GM21723 (cell line): ENCODE results near the gene CPAMD8.
"Not testable (repeated sequence)": the region's sequence is repeated elsewhere in the genome, so short reads cannot be mapped to it uniquely, and the experiment has no call there.

Experiments used
- ATAC-seq: cut with Tn5 transposase; IDR thresholded peaks from one replicate; pipeline ENCODE4 v1.9.1; 2021; ENCODE audit warnings: mild to moderate bottlenecking, moderate library complexity; ENCODE audit not compliant: unreplicated experiment

Gene CPAMD8

GRCh38 chr19:16949496-16950023, 77.0 kb downstream of the CPAMD8 start:
- ATAC-seq: no peak

DNA sequence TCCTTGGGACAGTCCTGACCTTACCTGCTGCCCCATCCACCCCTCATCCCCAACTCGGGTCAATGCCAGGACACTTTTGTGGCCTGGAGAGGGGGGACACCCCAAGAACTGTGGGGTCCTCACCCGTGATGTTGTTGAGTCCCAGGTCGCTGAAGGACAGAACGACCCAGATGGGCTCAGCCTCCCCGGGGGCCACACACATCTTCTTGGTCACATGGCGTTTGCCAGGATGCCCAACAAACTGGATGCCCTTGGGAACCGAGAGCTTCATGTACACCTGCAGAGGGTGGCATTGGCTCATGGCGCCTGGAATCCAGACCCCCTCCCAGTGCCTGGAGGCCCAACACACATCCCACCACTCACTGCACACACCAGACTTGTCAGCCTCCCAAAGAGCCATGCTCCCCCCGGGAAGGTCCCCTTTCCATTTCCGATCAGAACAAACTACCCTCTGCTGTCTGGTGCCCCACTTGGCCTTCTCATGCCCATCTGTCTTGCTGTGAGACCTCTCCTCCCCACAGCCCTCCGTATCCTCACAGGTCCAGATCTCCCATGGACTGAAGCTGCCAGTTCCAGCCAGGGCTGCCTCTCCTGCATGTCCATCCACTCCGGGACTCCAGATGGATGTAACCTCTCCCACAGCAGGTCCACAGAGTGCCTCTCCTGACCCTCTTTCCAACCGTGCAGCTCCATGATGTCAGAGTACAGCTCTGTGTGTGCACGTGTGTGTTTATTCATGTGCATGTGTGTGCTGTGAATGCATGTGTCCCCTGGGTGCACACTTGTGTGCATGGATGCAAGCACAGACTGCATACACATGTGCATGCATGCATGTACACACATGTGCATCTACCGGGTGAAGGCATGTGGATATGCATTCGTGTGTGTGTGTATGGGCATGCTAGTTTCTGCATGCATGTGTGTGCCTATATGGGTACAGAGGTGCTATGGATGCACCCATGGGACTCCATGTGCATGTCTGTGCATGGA, 79.4 kb downstream of the CPAMD8 start:
- ATAC-seq: no peak

DNA sequence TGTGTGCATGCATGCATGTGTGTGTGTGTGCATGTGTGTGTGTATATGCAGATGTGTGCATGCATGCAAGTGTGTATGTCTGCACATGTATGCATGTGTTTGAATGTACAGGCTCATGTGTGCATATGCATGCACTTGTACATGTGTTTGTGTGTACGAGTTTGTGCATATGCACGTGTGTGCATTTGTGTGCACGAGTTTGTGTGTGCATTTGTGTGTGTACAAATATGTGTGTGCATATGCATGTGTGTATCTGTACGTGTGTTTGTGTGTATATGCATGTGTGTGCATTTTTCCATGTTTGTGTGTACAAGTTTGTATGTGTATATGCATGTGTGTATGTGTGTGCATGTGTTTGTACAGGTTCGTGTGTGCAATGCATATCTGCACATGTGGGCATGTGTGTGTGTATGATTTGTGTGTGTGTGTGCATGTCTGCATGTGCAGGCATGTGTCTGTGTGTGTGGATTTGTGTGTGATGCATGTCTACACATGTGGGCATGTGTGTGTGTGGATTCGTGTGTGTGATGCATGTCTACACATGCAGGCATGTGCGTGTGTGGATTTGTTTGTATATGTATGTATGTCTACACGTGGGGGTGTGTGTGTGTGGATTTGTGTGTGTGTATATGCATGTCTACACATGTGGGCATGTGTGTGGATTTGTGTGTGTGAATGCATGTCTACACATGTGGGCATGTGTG, 80.7 kb downstream of the CPAMD8 start:
- ATAC-seq: no peak

DNA sequence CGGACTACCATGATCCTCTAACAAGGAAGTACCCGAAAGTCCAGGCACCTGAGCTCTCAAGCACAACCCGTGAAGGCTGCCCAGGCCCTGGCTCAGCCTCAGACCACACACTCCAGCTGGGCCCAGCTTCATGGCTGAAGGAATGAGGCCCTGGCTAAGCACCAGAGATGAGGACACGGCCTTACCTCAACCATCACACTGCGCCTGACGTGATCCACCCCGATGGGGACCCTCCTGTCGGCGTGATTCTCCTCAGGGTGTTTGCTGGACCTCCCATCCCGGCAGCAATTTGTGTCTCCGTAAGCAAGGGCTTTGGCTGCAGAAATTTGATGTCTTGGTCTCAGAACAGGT, 81.3 kb downstream of the CPAMD8 start:
- no peak for ATAC-seq

- ATAC-seq: no peak
These were observed 81.8 kb downstream of the CPAMD8 start for GRCh38 chr19:16944626-16945363.

- ATAC-seq: no peak
These were observed 82.5 kb downstream of the CPAMD8 start for GRCh38 chr19:16943942-16944625.

DNA sequence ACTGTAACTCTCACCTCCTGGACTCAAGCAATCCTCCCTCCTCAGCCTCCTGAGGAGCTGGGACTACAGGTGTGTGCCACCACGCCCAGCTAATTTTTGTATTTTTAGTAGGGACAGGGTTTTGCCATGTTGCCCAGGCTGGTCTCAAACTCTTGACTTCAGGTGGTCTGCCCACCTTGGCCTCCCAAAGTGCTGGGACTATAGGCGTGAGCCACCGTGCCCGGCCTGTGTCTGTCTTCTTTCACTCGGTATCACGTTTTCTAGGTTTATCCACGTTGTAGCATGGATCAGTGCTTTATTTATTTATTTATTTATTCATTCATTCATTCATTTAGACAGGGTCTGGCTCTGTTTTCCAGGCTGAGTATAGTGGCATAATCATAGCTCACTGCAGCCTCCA, 83.5 kb downstream of the CPAMD8 start:
- ATAC-seq: not testable (repeated sequence)

- no peak for ATAC-seq
These were observed 84.0 kb downstream of the CPAMD8 start for GRCh38 chr19:16942583-16942982.

GRCh38 chr19:16940626-16941025, 86.0 kb downstream of the CPAMD8 start:
- no peak for ATAC-seq

DNA sequence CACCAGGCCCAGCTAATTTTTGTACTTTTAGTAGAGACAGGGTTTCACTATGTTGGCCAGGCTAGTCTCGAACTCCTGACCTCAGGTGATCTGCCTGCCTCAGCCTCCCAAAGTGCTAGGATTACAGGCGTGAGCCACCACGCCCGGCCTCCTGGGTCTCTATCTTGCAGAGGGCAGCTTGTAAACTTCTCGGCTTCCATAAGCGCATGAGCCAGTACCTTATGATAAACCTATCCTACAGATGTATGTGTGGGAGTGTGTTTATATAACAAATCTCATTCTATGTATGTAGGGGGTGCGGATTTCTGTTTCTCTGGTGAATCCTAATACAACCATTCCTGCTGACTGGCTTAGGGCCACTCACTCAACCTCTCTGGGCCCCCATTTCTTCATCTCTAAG, 86.5 kb downstream of the CPAMD8 start:
- ATAC-seq: not testable (repeated sequence)

DNA sequence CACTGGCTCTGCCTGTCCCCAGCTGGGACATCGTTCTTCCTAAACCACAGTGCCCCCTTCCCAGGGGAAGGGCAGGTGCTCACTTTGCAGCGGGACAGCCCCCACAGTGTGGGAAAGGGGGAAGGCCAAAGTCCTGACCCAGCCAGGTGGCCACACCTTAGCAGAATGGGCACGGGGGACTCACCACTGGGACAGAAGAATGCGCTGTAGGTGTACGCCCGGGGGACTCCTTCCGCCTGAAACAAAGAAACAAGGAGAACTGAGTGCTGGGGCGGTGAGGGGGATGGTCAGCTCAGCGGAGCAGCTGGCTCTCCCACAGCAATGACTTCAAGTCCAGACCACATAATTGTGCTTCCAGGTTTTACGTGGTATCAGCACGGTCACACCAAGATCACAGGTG, 88.4 kb downstream of the CPAMD8 start:
- no peak for ATAC-seq

DNA sequence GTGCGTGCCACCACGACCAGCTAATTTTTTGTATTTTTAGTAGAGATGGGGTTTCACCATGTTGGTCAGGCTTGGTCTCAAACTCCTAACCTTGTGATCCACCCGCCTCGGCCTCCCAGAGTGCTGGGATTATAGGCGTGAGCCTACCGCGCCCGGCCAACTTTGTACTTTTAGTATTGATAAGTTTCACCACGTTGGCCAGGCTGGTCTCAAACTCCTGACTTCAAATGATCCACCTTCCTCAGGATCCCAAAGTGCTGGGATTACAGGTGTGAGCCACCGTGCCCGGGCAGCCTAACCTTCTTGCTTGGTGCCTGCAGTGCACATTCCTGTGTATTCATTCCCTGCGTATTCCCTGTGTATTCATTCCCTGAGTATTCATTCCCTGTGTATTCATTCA, 88.8 kb downstream of the CPAMD8 start:
- not testable (repeated sequence) for ATAC-seq

DNA sequence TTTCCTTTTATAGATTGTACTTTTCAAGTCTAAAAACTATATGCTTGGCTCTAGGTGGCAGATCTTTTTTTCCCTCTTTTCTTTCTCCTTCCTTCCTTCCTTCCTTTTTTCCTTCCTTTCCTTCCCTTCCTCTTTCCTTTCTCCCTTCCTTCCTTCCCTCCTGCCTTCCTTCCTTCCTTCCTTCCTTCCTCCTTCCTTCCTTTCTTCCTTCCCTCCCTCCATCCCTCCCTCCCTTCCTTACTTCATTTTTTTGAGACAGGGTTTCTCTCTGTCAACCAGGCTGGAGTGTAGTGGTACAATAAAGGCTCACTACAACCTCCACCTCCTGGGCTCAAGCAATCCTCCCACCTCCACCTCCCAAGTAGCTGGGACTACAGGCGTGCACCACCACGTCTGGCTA, 89.7 kb downstream of the CPAMD8 start:
- ATAC-seq: no peak

DNA sequence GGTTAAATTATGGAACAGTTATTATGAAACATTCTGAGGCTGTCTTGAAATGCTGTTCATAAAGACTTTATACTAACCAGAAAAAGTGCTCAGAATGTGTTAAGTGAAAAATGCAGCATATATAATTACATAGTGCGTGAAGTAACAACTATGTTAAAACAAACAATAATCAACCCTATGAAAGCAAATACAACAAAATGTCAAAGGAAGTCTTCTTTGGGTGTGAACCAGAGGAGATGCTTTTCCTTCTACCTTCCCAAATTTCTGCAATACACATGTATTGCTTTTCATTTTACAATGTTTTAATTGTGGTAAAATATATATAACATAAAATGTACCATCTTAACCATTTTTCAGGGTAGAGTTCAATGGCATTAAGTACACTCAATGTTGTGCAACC, 92.1 kb downstream of the CPAMD8 start:
- ATAC-seq: no peak

GRCh38 chr19:16931306-16931705, 95.3 kb downstream of the CPAMD8 start:
- ATAC-seq: no peak

DNA sequence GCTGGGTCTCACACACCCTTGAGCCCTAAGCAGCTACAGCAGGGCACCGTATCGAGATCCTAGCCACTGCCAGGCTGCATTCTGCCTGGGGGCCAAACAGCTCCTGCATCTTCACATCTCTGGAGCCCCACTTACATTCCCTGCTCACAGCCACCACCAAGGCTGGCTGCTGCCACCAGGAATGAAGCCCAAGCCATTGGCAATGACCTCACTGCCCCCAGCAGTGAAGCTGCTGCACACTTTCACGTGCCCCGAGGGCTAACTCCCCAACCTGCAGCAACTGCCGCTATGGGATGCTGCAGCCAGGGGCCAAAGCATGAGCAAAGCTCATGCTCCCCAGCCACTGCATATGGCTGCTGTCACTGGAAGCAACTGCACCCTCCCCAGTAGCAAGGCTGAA, 95.9 kb downstream of the CPAMD8 start:
- no peak for ATAC-seq

DNA sequence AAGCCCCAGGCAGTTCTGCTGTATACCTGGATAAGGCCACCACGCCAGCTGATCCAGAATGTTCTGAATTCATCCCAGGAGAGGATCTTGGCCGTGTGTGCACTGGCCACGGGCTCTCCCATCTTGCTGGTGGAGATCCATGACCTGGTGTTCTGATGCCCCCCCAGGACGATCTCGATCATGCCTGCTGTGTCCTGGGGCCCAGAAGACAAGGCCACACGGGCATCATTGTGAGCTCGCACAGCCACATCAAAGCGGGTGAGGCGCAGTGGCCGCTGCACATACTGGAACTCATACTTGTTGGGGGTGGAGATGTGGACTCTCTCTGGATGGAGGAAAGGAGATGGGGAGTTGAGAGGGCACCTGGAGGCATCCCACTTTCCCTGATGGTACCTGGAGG, 97.7 kb downstream of the CPAMD8 start:
- no peak for ATAC-seq

DNA sequence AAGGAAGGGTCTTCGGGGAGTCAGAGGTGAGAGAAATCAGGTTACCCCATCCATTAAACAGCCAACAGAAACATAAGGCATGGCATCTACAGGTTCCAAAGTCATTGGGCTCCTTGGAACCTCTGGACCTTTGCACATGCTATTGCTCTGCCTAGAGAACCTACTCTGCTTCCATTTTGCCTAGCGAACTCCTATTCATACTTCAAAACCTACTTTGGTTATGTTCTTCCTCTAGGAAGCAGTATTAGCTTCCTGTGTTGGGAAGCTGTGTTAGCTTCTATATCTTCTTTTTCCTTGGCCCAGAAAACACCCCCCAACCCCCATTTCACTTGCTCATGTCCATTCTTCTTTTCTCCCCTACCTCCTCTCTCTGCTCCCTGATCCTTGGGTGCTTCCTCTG, 98.3 kb downstream of the CPAMD8 start:
- no peak for ATAC-seq

DNA sequence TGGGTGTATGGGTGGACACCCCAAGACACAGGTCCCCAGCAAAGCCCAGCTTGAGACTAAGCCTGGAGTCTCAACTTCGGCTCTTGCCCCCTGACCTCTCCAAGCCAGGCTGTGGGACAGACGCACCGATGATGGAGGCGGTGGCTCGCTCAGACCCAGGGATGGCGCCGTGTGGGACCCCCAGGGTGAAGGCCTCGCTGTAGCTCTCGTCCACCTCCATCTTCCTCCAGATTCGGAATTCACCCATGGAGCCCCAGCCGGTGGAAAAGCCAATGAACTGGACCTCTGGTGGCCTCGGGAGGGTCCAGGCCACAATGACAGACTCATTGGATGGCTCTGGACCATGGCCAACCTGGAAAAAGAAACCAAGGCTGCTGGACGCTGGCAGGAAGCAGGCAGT, 98.7 kb downstream of the CPAMD8 start:
- ATAC-seq: no peak

DNA sequence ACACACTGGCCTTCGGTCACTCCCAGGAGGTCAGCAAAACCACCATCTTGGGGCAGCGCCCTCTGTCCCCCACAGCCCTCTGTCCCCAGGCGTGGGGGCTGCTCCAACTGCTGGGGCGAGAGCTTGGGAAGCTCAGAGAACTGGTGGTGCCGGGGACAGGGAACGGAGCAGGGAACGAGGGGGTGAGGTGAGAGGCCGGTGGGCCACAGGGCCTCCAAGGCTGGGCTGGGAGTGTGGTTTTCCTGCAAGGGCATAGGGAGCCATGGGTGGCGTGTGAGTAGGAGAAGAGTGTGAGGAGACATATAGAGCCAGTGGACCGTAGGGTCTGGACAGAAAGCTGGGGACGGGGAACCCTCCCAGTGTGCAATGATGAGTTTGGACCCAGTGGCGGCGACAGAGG, 103.7 kb downstream of the CPAMD8 start:
- ATAC-seq: no peak

- ATAC-seq: no peak
These were observed 104.0 kb downstream of the CPAMD8 start for GRCh38 chr19:16922592-16922934.
